ENCODE results near the gene SNX5.

The SNX5 gene

DNA sequence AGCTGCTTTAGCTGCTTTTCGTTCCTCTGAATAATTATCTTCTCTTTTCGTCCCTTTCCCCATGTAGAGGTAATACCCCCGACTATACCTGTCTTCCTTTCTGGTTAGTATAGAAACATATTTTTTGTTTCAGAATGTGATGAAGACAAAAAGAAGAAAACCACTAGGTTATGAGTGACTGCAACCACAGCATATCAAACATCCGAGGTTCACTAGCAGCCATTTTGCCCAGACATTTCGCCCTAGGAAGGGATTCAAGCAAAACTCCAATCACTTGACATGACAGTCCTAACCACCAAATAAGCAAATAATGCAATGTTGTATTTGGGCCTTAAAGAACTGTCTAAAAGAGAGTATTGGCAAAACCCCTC lies 9.4 kb downstream of the SNX5 start:
- DNase-seq = no peak

GRCh38 chr20:17958373-17959256 lies 10.0 kb downstream of the SNX5 start:
- no peak for DNase-seq

DNA sequence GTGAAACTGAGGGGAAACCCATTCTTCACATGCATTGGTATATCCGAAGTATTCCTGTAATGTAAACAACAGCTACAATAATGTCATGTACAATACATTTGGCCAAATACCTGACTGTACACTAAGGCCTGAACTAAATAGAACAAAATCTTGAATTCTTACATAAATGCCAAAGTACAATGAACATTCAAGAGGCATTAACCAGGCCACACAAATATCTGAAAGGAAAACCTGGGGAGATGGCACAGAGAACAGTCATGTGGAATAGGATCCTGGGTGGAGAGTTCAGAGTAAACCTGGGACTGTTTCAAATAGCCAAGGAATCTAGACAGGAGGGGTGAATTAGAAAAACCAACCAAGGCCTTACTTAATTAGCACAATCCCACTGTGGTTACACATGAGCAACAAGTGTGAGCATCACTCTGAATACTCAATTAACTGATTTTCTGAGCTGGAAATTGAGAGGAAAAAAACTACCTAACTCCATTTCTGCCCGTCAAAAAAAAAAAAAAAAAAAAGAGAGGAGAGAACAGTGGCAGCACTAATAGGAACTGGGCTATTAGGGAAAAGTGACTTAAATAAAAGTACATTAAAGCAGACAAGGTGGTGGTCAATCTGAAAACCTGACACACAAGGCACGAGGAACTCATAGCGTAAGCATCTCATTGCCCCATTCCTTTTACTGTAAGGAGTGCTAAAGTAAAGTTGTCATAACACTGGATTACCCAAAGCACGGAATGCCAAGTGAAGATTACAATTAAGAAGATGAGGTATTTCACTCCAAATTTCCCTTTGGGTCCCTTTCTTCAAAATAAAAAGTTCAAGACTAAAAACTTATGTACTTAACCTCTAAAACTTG lies 10.9 kb downstream of the SNX5 start:
- no peak for DNase-seq

DNA sequence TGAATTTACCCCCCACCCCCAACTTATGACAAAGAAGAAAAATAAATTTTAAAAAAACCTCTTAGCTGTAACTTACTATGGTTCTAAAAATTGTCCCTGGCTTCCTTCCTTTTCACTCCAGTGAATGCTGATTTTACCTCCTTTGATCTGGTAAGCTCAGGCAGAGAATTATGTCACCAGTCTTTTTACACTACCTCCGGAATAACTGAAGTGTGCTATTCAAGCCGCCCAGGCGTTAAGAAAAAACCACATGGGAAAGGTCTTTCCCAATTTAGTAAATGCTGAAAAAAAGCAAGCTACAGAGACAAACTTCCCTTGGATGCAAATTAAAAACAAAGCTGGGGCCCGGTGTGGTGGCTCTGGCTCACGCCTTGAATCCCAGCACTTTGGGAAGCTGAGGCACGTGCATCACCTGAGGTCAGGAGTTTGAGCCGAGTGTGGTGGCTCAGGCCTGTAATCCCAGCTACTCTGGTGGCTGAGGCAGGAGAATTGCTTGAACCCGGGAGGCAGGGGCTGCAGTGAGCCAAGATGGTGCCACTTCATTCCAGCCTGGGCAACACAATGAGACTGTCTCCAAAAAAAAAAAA lies 12.4 kb downstream of the SNX5 start:
- no peak for DNase-seq

GRCh38 chr20:17955302-17955701 lies 13.3 kb downstream of the SNX5 start:
- DNase-seq = no peak

- no peak for DNase-seq
Measured at GRCh38 chr20:17953935-17954334, 14.7 kb downstream of the SNX5 start.

GRCh38 chr20:17952692-17953684 lies 15.6 kb downstream of the SNX5 start:
- DNase-seq = no peak

DNA sequence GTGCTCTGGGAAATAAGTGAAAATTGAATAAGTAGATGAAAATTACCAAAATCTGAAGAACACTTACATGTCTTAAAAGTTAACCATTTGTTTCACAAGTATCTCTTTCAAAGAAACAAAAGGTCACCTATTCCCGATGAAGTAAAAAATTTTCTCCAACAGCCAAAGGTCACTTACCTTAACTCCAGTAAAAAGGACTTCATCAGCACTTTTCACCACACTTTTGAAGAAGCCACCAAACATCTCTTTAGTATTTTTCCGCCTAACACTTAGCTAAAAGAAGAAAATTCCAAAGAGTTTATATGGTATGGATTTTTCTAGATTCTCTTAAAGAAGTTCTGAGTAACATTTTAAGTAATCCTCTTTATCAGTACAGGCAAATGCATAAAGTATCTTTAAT lies 17.3 kb downstream of the SNX5 start:
- DNase-seq = no peak

- no peak for DNase-seq
Measured at GRCh38 chr20:17950670-17951069, 17.9 kb downstream of the SNX5 start.

DNA sequence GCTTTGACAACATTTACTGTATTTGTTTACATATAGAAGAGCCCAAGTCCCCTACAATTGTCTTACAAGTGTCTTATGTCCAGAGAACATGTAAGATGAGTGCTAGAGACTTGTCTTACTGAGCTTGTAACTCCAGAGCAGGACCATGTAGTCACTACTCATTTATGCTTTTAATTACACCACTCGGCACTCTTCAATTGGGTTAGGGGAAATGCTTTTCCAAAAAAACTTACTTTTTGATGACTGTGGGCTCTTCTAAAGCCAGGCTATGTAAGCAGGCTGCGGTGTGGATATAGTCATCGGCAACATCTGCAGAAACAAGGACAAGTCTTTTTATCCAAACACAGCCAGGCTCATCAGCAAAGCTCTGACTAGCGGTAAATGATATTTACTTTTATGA lies 18.7 kb downstream of the SNX5 start:
- no peak for DNase-seq

DNA sequence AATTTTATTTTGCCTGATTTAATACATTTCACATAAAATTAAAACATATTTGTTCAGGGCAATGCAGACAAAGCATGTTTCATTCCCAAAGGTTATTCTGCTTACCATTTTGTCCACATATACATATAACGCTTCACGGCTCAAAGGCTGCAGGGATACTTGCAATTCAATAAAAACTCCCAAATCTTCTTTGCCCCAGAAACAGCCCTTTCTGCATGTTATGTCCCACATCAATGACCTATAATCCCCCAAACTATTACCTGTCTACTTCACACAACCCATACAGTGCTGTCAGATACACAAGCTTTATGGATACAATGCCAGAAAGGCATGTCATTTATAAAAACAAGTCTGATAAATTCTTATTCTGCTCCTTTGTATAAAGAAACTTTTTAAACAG lies 20.2 kb downstream of the SNX5 start:
- no peak for DNase-seq

- DNase-seq = no peak
Measured at GRCh38 chr20:17947474-17947815, 21.1 kb downstream of the SNX5 start.

GRCh38 chr20:17946572-17947473 lies 21.8 kb downstream of the SNX5 start:
- DNase-seq = no peak

GRCh38 chr20:17946040-17946439 lies 22.6 kb downstream of the SNX5 start:
- no peak for DNase-seq

DNA sequence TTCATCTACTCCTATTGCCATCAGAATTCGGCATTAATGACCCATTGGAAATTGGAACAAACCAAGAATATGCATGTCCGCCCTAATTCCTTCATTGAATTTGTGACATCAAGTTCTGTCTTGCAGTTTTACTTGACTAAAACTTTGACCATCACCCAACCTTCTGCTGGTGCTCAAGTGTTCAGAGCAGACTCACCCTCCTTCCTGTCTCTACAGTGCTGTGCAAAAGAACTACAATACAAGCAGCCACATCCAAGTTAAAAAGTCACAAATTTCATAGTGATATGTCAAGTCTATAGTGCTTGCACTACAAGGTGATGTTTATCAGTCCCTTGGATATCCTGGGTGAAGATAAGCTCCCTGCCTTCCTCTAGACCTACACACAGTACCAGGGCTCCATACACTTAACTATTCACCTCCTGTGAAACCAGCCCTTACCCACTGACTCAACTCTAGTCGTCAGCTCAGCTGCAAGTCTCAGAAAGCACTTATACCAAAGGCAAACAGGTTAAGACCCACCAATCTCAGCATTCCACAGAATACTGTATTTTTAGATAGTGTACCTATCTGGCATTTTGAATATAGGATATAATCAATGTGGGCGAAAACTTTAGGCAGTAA lies 23.6 kb downstream of the SNX5 start:
- DNase-seq = no peak

GRCh38 chr20:17943343-17943742 lies 25.3 kb downstream of the SNX5 start:
- DNase-seq = no peak

- no peak for DNase-seq
Measured at GRCh38 chr20:17941826-17942196, 26.8 kb downstream of the SNX5 start.

GRCh38 chr20:17941087-17941825 lies 27.3 kb downstream of the SNX5 start:
- DNase-seq = no peak

- DNase-seq = no peak
Measured at GRCh38 chr20:17940224-17940971, 28.2 kb downstream of the SNX5 start.
